Tibial artery (tissue), 4 donors: ENCODE measurements around the gene FASN.

Experiments
- DNase-seq, 2 donors: peaks; one replicate each; pipeline ENCODE4 v3.0.0-alpha.2; 2019
- H3K27ac ChIP-seq, 2 donors: fragments of 200-600 bp; sonication (generic) in 1 of 2; 1 replicate in 1 of 2; 2 replicates in 1 of 2; pipeline ENCODE4 v1.5.1; 2018 to 2019; ENCODE audit warnings: mild to moderate bottlenecking in 1 of 2
- H3K27me3 ChIP-seq, 2 donors: fragments of 200-600 bp; sonication (generic) in 1 of 2; one replicate each; pipeline versions ENCODE4 v1.5.1 to v1.6.0; 2016 to 2019
- H3K36me3 ChIP-seq, 3 donors: fragments of 200-600 bp; sonication (generic) in 2 of 3; one replicate each; pipeline ENCODE4 v1.5.1; 2016 to 2019; ENCODE audit warnings: mild to moderate bottlenecking in 2 of 3
- H3K4me1 ChIP-seq, 4 donors: fragments of 200-600 bp; sonication (generic) in 2 of 4; 1 replicate in 3 of 4; 2 replicates in 1 of 4; pipeline ENCODE4 v1.5.1; 2016 to 2019
- H3K4me3 ChIP-seq, 2 donors: fragments of 200-600 bp; sonication (generic) in 1 of 2; 1 replicate in 1 of 2; 2 replicates in 1 of 2; pipeline ENCODE4 v1.5.1; 2018 to 2019; ENCODE audit warnings: mild to moderate bottlenecking in 2 of 2
- H3K9me3 ChIP-seq, 3 donors: fragments of 200-600 bp; sonication (generic) in 1 of 3; one replicate each; pipeline ENCODE4 v1.5.1; 2016 to 2019
- intact Hi-C: fragments of 100-400 bp; cut with DNase I; formaldehyde crosslinking; loops from one replicate; pipeline ENCODE4 v1.15.0; 2023; ENCODE audit warnings: low total_unique reads
- TF ChIP-seq, protein P1 (sequence below), 2 experiments: fragments of 200-600 bp in 1 of 2; fragments of 450-650 bp in 1 of 2; IDR thresholded peaks; one replicate each; pipeline ENCODE4 v1.5.1; 2017 to 2019; ENCODE audit warnings: antibody characterized with exemption in 2 of 2, mild to moderate bottlenecking in 1 of 2, moderate library complexity in 1 of 2

The FASN gene

GRCh38 chr17:82037092-82037888 is 60.7 kb downstream of the FASN start, which contains the start of gene DCXR:
TSS of gene DCXR (minus strand) at chr17:82037697. CDS start at chr17:82037682, 15 bp downstream.
- intact Hi-C loops: loop anchor here (5.0 kb wide), 1 partner anchor 60 kb away; the partner anchor contains the start of gene FASN

DNA sequence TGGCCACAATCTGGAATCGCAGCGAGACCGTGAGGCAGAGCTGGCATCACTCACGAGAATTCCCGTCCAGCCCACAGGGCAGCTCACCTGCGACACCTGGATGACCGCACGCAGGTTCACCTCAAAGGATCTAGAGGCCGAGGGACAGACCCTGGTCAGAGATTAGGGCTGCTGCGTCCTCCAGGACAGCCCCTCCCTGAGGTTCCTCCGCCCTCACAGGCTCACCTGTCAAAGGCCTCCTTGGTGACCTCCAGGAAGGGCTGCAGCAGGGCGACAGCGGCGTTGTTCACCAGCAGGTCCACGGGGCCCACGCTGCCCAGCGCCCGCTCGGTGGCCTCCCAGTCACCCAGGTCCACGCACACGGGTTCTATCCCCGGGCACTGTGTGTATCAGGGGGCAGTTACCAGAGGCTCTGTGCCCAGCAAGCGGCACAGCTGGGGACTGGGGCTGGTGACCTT is 61.4 kb downstream of the FASN start:
- DNase-seq: no peak
- Histone ChIP-seq H3K36me3 (peaks cover 0 to 13% (median 8%) of the 10 kb centered on the region in 3 donors), H3K9me3 (no peaks in the 10 kb centered on the region), H3K27ac (peak overlapping the region; percentile 96 to 99), H3K27me3 (peaks cover 0 to 19% of the 10 kb centered on the region in 2 donors), H3K4me3 (peak overlapping the region; percentile 64 to 97), H3K4me1 (peaks cover 0 to 28% (median 21%) of the 10 kb centered on the region in 4 donors)
- intact Hi-C loops: loop anchor here (5.0 kb wide), 1 partner anchor 61 kb away; the partner anchor contains the start of gene FASN
- TF ChIP-seq, protein P1, sequence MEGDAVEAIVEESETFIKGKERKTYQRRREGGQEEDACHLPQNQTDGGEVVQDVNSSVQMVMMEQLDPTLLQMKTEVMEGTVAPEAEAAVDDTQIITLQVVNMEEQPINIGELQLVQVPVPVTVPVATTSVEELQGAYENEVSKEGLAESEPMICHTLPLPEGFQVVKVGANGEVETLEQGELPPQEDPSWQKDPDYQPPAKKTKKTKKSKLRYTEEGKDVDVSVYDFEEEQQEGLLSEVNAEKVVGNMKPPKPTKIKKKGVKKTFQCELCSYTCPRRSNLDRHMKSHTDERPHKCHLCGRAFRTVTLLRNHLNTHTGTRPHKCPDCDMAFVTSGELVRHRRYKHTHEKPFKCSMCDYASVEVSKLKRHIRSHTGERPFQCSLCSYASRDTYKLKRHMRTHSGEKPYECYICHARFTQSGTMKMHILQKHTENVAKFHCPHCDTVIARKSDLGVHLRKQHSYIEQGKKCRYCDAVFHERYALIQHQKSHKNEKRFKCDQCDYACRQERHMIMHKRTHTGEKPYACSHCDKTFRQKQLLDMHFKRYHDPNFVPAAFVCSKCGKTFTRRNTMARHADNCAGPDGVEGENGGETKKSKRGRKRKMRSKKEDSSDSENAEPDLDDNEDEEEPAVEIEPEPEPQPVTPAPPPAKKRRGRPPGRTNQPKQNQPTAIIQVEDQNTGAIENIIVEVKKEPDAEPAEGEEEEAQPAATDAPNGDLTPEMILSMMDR (IDR thresholded peaks at IDR 0.05): no peak

More at GRCh38 chr17:82037092-82037888, 60.7 kb downstream of the FASN start, which contains the start of gene DCXR:
- Histone ChIP-seq H3K36me3 (peaks cover 0 to 13% (median 8%) of the 10 kb centered on the region in 3 donors), H3K27me3 (peaks cover 0 to 14% of the 10 kb centered on the region in 2 donors), H3K4me3 (peak within 1 kb of the TSS; percentile 64 to 97), H3K27ac (peak within 1 kb of the TSS; percentile 96 to 99), H3K4me1 (peaks cover 0 to 23% (median 16%) of the 10 kb centered on the region in 4 donors), H3K9me3 (no peaks in the 10 kb centered on the region)
- TF ChIP-seq, protein P1 (IDR thresholded peaks at IDR 0.05): peak; percentile 69 to 70
- DNase-seq: peak; percentile 99

- TF ChIP-seq, protein P1 (IDR thresholded peaks at IDR 0.05): no peak
- Histone ChIP-seq H3K27ac (peak overlapping the region; percentile 96 to 99), H3K27me3 (peaks cover 0 to 21% of the 10 kb centered on the region in 2 donors), H3K4me1 (peaks cover 0 to 30% (median 24%) of the 10 kb centered on the region in 4 donors), H3K36me3 (peaks cover 0 to 13% (median 8%) of the 10 kb centered on the region in 3 donors), H3K9me3 (no peaks in the 10 kb centered on the region), H3K4me3 (peak overlapping the region; percentile 64 to 97)
- DNase-seq: no peak
- intact Hi-C loops: loop anchor here (5.0 kb wide), 1 partner anchor 61 kb away; the partner anchor contains the start of gene FASN
Observed at GRCh38 chr17:82035956-82036633, 61.9 kb downstream of the FASN start.

- Histone ChIP-seq H3K27ac (no peak overlapping the region), H3K4me1 (peaks cover 0 to 36% (median 30%) of the 10 kb centered on the region in 4 donors), H3K9me3 (no peaks in the 10 kb centered on the region), H3K27me3 (peaks cover 0 to 25% of the 10 kb centered on the region in 2 donors), H3K36me3 (peaks cover 0 to 13% (median 8%) of the 10 kb centered on the region in 3 donors), H3K4me3 (no peak overlapping the region)
- TF ChIP-seq, protein P1 (IDR thresholded peaks at IDR 0.05): no peak
- intact Hi-C loops: loop anchor here (5.0 kb wide), 1 partner anchor 62 kb away; the partner anchor contains the start of gene FASN
- DNase-seq: no peak
Observed at GRCh38 chr17:82035488-82035887, 62.5 kb downstream of the FASN start.

DNA sequence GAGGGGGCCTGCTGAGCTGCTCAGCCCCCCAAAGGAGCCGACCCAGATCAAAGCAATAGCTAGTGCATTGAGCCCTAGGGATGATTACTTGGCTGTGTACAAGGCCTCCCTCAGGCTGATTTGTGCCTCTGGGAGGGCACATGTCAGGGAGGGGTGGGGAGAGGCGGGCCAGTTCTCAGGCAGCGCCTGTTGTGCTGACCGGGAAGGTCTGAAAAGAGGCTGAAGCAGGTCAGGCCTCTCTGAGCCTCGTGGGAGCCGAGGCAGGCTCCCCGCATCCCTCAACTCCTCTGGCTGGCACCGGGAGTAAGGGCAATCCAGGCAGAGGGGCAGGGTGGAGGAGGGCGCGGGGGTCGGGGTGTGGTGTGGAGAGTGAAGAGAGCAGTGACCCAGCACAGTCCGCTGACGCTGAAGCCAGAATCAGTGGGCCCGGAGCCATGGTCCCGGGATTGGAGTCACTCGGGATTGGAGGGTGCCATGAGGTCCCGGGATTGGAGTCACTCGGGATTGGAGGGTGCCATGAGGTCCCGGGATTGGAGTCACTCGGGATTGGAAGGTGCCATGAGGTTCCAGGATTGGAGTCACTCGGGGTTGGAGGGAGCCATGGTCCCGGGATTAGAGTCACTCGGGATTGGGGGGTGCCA is 63.5 kb downstream of the FASN start:
- H3K4me3 ChIP-seq: no peak overlapping the region
- H3K36me3 ChIP-seq: peaks cover 0 to 13% (median 8%) of the 10 kb centered on the region in 3 donors
- peaks cover 0 to 46% (median 36%) of the 10 kb centered on the region in 4 donors for H3K4me1 ChIP-seq
- peaks cover 0 to 31% of the 10 kb centered on the region in 2 donors for H3K27me3 ChIP-seq
- intact Hi-C loops: loop anchor here (5.0 kb wide), 1 partner anchor 63 kb away; the partner anchor contains the start of gene FASN
- H3K9me3 ChIP-seq: no peaks in the 10 kb centered on the region
- TF ChIP-seq, protein P1 (IDR thresholded peaks at IDR 0.05): no peak
- H3K27ac ChIP-seq: no peak overlapping the region
- no peak for DNase-seq
